NCI-H526 treated with DMSO at 0.1 percent for 48 hours (cell line): ENCODE results near the gene DHRS3.
A peak's percentile ranks its signal among the peaks of the same experiment; 100 is the strongest.
"Not testable (repeated sequence)": the region's sequence is repeated elsewhere in the genome, so short reads cannot be mapped to it uniquely, and the experiment has no call there.

ENCODE experiments used
- DNase-seq: peaks from one replicate; lab custom pipeline; 2025; lab: John Stamatoyannopoulos, UW

The DHRS3 gene

GRCh38 chr1:12573015-12573825 is 44.8 kb downstream of the DHRS3 start:
- DNase-seq, result no peak

DNA sequence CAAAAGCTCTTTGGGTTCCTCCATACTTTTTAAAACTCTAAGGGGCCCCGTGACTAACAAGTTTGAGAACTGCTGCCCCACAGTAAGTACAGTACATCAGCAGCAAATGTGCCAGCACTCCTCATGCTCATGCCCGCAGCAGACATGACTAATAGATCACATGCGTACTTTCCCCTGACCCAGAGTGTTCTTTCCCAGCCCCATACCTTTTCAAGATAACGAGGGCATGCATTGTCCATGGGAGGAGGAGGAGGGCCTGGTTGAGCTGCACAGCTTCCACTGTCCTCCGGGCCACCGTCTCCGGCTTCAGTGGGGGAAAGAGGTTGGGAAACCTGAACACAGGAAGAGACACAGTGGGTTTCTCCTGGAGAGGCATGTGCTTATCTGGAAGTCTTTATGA is 45.5 kb downstream of the DHRS3 start:
- no peak for DNase-seq

DNA sequence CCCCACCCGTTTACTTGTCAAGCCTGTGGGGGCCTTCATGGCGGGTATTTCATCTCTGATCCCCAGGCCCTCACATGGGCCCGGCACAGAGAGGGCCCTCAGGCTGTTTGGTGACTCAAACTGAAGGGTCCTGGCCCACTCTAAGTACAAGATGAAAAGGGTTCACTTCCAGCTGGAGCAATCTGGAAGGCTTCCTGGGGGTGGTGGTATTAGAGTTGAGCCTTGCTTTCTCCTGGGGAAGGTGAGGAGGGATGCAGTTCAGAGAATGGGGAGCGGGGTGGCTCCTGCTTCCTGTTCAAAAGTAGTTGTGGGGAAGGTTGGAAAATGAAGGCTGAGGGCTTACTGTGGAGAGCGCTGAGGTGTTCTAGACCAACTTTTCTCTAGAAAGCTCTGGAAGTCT is 47.7 kb downstream of the DHRS3 start:
- DNase-seq, result no peak

- DNase-seq, result no peak
Observed at GRCh38 chr1:12568009-12568767, 49.8 kb downstream of the DHRS3 start.

GRCh38 chr1:12567288-12567819 is 50.7 kb downstream of the DHRS3 start:
- DNase-seq, result no peak

DNA sequence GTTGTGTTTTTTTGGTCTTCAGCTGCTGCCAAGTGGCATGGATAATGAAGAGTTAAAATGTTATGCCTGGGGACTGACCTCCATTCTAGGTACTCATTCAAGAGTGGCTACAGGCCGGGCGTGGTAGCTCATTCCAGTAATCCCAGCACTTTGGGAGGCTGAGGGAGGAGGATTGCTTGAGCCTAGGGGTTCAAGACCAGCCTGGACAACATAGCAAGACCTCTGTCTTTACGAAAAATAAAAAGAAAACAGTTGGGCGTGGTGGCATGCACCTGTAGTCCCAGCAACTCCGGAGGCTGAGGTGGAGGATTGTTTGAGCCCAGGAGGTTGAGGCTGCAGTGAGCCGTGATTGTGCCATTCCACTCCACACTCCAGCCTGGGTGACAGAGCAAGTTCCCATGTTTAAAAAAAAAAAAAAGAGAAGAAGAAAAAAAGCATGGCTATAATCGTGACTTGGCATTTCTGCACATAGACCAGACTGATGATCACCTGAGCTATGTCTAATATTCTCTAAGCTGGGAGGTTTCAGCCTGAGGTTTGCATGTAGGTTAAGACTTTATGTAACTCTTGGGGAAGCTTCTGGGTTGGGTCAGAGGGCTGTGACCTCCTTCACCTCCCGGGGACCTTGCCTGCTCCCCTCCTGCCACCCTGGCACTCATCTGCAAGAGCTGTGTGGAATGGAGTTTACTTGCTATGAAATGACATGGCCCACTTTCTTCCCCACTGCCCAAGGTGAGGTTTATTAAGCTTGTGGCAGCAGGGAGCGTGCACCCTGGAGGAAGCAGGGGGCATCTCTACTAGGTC is 51.3 kb downstream of the DHRS3 start:
- no peak for DNase-seq

DNA sequence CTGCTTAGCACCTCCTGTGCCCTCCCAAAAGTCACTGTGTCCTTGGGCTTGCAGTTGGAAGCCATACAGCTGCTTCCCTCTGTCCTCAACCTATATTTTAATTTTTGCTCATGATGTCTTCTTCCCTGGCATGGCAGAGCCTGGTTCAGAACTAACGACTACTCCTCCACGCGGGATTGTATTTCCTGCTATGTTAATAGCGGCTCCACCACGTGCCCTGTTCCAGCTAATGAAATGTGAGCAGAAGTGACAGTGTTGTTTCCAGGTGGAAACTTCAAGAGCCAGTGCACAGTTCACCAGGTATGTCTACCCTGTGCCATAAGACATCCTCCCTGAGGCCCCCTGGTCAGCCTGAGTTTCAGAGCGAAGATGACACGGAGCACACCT is 52.1 kb downstream of the DHRS3 start:
- DNase-seq, result peak; percentile 4

- no peak for DNase-seq
Observed at GRCh38 chr1:12565094-12565965, 52.7 kb downstream of the DHRS3 start.

GRCh38 chr1:12564251-12564650 is 53.8 kb downstream of the DHRS3 start:
- not testable (repeated sequence) for DNase-seq

DNA sequence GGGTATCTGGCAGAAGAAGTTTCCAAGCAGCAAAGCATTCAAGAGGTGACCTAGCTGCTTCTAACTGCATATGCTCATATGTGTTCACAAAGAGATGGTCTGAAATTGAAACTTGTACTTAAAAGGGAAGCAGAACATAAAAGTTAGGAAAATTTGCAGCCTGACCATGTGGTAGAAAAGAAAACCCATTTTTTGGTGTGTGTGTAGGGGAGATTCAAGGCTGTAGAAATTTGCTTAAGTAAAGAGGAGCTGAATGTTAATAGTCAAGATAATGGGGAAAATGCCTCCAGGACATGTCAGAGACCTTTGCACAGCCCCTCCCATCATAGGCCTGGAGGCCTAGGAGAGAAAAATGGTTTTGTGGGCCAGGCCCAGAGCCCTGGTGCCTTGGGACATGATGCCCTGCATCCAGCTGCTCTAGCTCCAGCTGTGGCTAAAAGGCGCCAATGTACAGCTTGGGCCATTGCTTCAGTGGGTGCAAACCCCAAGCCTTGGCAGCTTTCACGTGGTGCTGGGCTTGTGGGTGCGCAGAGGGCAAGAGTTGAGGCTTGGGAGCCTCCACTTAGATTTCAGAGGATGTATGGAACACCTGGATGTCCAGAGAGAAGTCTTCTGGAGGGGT is 54.9 kb downstream of the DHRS3 start:
- no peak for DNase-seq

GRCh38 chr1:12561121-12561520 is 56.9 kb downstream of the DHRS3 start:
- DNase-seq, result no peak

DNA sequence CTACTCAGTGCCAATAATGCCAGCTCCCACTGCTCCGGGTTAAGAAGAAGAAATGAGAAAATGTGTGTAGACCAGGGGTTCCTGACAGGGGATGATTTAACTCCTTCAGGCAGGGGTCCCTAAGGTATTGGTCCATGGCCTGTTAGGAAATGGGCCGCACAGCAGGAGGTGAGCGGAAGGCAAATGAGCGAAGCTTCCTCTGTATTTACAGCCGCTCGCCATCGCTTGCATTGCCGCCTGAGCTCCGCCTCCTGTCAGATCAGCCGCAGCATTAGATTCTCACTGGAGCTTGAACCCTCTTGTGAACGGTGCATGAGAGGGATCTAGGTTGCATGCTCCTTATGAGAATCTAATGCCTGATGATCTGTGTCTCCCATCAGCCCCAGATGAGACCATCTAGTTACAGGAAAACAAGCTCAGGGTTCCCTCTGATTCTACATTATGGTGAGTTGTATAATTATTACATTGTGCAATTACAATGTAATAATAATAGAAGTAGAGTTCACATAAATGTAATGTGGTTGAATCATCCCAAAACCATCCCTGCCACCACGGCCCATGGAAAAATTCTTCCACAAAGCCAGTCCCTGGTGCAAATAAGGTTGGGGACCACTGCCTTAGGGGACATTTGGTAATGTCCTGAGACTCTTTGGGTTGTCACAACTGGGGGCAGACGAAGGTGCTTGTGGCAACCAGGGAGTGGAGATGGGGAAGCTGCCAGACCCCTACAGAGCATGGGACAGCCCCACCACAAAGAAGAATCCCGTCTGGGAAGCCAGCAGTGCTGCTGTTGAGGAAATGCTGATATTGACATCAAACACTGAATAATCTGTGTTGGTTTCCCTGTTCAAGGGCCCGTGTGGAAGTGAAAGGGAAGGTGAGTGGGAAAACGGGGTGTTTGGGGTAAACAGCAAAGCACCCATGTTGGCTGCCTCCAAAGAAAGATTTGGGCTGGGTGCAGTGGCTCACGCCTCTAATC is 60.8 kb downstream of the DHRS3 start:
- no peak for DNase-seq

DNA sequence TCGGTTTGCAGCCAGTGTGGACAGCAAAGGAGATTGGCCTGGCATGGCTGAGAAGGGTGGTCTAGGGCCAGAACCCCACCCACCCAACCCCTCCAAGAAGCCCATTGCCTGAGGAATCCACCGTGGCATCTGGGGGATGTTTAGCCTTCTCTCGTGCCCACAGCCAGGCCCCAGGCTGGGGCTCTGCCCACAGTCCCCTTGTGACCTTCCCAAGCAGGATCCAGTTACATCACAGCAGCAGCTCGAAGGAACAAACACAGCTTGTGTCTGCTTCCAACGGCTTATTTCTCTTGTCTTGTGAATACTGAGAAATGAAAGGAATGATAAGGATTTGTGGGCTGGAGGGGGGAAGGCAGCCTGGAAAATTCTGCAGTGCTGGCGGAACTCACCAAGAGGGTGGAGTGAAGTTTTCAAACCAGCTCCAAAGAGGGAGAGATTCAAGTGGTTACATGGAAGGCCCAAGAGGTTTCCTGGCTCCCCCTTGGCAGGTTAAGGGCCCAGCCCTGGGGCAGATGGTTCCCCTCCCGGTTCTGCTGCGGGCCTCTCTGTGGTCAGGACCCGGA is 61.6 kb downstream of the DHRS3 start:
- no peak for DNase-seq

- DNase-seq, result no peak
Observed at GRCh38 chr1:12555411-12556367, 62.3 kb downstream of the DHRS3 start.

DNA sequence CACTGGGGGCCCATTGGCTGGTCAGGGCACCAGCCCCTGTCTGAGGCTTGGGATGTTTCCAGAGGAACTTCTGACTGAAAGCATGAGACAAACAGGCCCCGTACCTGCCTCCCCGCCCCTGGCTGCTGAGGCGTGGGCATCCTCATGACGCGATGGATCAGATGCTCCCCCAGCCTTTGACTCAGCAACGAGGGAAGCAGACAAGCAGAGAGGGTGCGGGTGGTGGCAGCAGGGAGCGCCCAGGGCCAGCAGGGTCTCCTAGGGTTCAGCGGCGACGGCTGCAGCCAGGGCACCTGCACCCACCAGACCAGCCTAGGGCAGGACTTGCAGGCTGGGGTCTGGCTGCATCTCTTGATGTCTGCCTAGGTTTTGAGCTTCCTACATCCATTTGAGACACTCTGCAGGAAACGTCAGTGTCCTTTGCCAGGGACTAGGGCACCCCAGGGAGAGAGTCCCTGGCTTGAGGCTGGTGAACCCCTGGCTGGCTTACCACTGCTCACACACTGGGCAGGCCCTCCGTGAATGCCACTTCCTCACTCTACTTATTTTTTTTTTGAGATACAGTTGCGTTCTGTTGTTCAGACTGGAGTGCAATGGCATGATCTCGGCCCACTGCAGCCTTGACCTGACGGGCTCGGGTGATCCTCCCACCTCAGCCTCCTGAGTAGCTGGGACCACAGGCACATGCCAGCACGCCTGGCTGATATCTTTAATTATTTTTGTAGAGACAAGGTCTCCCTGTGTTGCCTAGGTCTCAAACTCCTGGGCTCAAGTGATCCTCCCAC is 63.3 kb downstream of the DHRS3 start:
- DNase-seq, result no peak

DNA sequence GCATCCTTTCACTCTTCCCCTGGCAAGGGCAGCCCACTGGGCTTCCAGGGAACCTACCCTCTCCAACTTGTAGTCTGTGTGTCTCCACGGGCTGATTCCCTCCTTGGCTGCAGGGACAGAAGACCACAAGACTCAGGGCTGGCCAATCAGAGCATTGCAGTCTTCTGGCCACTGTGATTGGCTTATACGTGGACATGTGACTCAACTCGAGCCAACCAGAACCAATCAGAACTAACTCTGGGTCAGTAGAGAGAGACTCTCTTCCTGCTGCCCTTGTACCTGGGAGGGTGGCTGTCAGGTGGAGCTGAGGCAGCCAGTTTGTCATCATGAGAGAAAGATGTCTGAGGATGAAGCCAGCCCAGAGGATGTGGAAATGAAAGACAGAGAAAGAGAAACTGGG is 64.0 kb downstream of the DHRS3 start:
- no peak for DNase-seq
